Measurements from ENCODE around the gene GPN2. TPM values are rescaled to one million over a fixed set of nuclear protein-coding genes. Genes with fewer than 3 reads are reported as not detected.

GPN2 gene
- total and polyA plus RNA-seq, 2 donors (not counting 3 experiments of a cell fraction or from before 2014, with no cell fraction given) = 21.9 to 37.4 TPM

- no peaks in the 10 kb centered on the region for H3K27me3 ChIP-seq (ENCODE audit: control insufficient read depth in 2 of 2, insufficient read depth in 2 of 2, low read length in 2 of 2)
- no TSS peak for BruUV-seq (replicated peaks)
- dilution Hi-C loops (cut with MboI; ENCODE audit: extremely low pct_ligation_motif_present, low sequenced_read_pairs) = no loop called here
- H2AFZ ChIP-seq (ENCODE audit: low read depth, low read length) = no peak overlapping the region
- ChIA-PET CTCF (interaction anchor here (0.7 to 1.9 kb wide), 4 partner anchors 9 to 253 kb away, joined by 3 to 7 read pairs (median 6); no protein-coding TSS in a partner anchor), POLR2A (no interaction called here)
- no peak overlapping the region for H3K4me3 ChIP-seq (replicated peaks in 1 of 3; ENCODE audit: insufficient read depth in 1 of 3, low read depth in 1 of 3, low read length in 3 of 3)
- H3K36me3 ChIP-seq (ENCODE audit: control insufficient read depth in 2 of 2, extremely low read depth in 1 of 2, insufficient read depth in 2 of 2, low read length in 2 of 2) = peaks cover 12 to 25% of the 10 kb centered on the region in 2 experiments
- TF ChIP-seq MYC (IDR thresholded peaks at IDR 0.05; ENCODE audit: low read depth, low read length) (no peak), POLR2AphosphoS5 (IDR thresholded peaks at IDR 0.05; ENCODE audit: insufficient read depth, low read depth, low read length) (no peak)
- TF ChIP-seq, protein P1, sequence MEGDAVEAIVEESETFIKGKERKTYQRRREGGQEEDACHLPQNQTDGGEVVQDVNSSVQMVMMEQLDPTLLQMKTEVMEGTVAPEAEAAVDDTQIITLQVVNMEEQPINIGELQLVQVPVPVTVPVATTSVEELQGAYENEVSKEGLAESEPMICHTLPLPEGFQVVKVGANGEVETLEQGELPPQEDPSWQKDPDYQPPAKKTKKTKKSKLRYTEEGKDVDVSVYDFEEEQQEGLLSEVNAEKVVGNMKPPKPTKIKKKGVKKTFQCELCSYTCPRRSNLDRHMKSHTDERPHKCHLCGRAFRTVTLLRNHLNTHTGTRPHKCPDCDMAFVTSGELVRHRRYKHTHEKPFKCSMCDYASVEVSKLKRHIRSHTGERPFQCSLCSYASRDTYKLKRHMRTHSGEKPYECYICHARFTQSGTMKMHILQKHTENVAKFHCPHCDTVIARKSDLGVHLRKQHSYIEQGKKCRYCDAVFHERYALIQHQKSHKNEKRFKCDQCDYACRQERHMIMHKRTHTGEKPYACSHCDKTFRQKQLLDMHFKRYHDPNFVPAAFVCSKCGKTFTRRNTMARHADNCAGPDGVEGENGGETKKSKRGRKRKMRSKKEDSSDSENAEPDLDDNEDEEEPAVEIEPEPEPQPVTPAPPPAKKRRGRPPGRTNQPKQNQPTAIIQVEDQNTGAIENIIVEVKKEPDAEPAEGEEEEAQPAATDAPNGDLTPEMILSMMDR (IDR thresholded peaks at IDR 0.05; ENCODE audit: extremely low read depth in 1 of 2, insufficient read depth in 1 of 2, low read depth in 1 of 2, low read length in 2 of 2) = no peak
- H3K79me2 ChIP-seq (ENCODE audit: control insufficient read depth, insufficient read depth, low read length) = no peaks in the 10 kb centered on the region
- H4K20me1 ChIP-seq (replicated peaks; ENCODE audit: control insufficient read depth, extremely low read depth, insufficient read depth, low read length) = no peaks in the 10 kb centered on the region
- no peak for DNase-seq (ENCODE audit: low read depth, low spot score)
- H3K27ac ChIP-seq (ENCODE audit: insufficient read depth, low read depth, low read length) = no peak overlapping the region
- intact Hi-C loops (cut with micrococcal nuclease) = no loop called here
- no peaks in the 10 kb centered on the region for H3K9me3 ChIP-seq (replicated peaks; ENCODE audit: control insufficient read depth, insufficient read depth, low read length)
- H3K9ac ChIP-seq (replicated peaks; ENCODE audit: extremely low read depth, insufficient read depth, low read length) = no peak overlapping the region
- H3K9me1 ChIP-seq (replicated peaks; ENCODE audit: control insufficient read depth, extremely low read depth, insufficient read depth, low read length) = no peaks in the 10 kb centered on the region
- FAIRE-seq = no peak
- no peak overlapping the region for H3K4me2 ChIP-seq (ENCODE audit: insufficient read depth, low read length)
- H3K4me1 ChIP-seq (ENCODE audit: control insufficient read depth, extremely low read depth, insufficient read depth, low read length) = no peaks in the 10 kb centered on the region
Observed at GRCh38 chr1:26855636-26856035, 34.4 kb downstream of the GPN2 start.

GRCh38 chr1:26854906-26855305, 35.2 kb downstream of the GPN2 start:
- Histone ChIP-seq H3K4me1 (ENCODE audit: control insufficient read depth, extremely low read depth, insufficient read depth, low read length) (no peaks in the 10 kb centered on the region), H3K9me3 (replicated peaks; ENCODE audit: control insufficient read depth, insufficient read depth, low read length) (no peaks in the 10 kb centered on the region), H4K20me1 (replicated peaks; ENCODE audit: control insufficient read depth, extremely low read depth, insufficient read depth, low read length) (no peaks in the 10 kb centered on the region), H3K4me3 (replicated peaks in 1 of 3; ENCODE audit: insufficient read depth in 1 of 3, low read depth in 1 of 3, low read length in 3 of 3) (no peak overlapping the region), H3K4me2 (ENCODE audit: insufficient read depth, low read length) (no peak overlapping the region), H2AFZ (ENCODE audit: low read depth, low read length) (no peak overlapping the region), H3K9me1 (replicated peaks; ENCODE audit: control insufficient read depth, extremely low read depth, insufficient read depth, low read length) (no peaks in the 10 kb centered on the region), H3K27me3 (ENCODE audit: control insufficient read depth in 2 of 2, insufficient read depth in 2 of 2, low read length in 2 of 2) (no peaks in the 10 kb centered on the region), H3K36me3 (ENCODE audit: control insufficient read depth in 2 of 2, extremely low read depth in 1 of 2, insufficient read depth in 2 of 2, low read length in 2 of 2) (peaks cover 12 to 32% of the 10 kb centered on the region in 2 experiments), H3K27ac (ENCODE audit: insufficient read depth, low read depth, low read length) (no peak overlapping the region), H3K9ac (replicated peaks; ENCODE audit: extremely low read depth, insufficient read depth, low read length) (no peak overlapping the region), H3K79me2 (ENCODE audit: control insufficient read depth, insufficient read depth, low read length) (no peaks in the 10 kb centered on the region)
- FAIRE-seq = no peak
- CTCF ChIA-PET = interaction anchor here (1.0 to 1.9 kb wide), 3 partner anchors 10 to 253 kb away, joined by 4 to 7 read pairs (median 5); no protein-coding TSS in a partner anchor
- dilution Hi-C loops (cut with MboI; ENCODE audit: extremely low pct_ligation_motif_present, low sequenced_read_pairs) = no loop called here
- no TSS peak for BruUV-seq (replicated peaks)
- POLR2A ChIA-PET = no interaction called here
- TF ChIP-seq FOS (IDR thresholded peaks at IDR 0.05; ENCODE audit: borderline replicate concordance, insufficient read depth, low read length) (no peak), MYC (IDR thresholded peaks at IDR 0.05; ENCODE audit: low read depth, low read length) (no peak), POLR2A (IDR thresholded peaks at IDR 0.05; ENCODE audit: low read depth, low read length) (no peak), EZH2 (IDR thresholded peaks at IDR 0.05; ENCODE audit: borderline replicate concordance, low read depth, low read length, severe bottlenecking) (no peak), JUN (IDR thresholded peaks at IDR 0.05; ENCODE audit: borderline replicate concordance, insufficient read depth, insufficient read length, low read depth) (no peak), GATA2 (IDR thresholded peaks at IDR 0.05; ENCODE audit: insufficient read depth, insufficient read length, low read depth, low read length) (no peak), POLR2AphosphoS5 (IDR thresholded peaks at IDR 0.05; ENCODE audit: insufficient read depth, low read depth, low read length) (no peak), MAX (IDR thresholded peaks at IDR 0.05; ENCODE audit: insufficient read depth, insufficient read length) (no peak)
- TF ChIP-seq, protein P1 (IDR thresholded peaks at IDR 0.05; ENCODE audit: extremely low read depth in 1 of 2, insufficient read depth in 1 of 2, low read depth in 1 of 2, low read length in 2 of 2) = no peak
- intact Hi-C loops (cut with micrococcal nuclease) = no loop called here
- no peak for DNase-seq (ENCODE audit: low read depth, low spot score)

All from endothelial cell of umbilical vein (primary cell).